Ovary (tissue), 9 donors: ENCODE measurements around the gene ATP9A. TPM values are rescaled to one million over a fixed set of nuclear protein-coding genes. Genes with fewer than 3 reads are reported as not detected.

Source experiments
- DNase-seq, 5 donors: peaks; one replicate each; pipeline ENCODE4 v3.0.0-alpha.2; 2019 to 2020
- H3K27ac ChIP-seq, 2 donors: fragments of 200-600 bp; one replicate each; pipeline versions ENCODE4 v1.5.1 to v1.8.0; 2019 to 2022
- H3K27me3 ChIP-seq: fragments of 200-600 bp; one replicate; pipeline ENCODE4 v1.8.0; 2022
- H3K36me3 ChIP-seq: fragments of 200-600 bp; sonication (generic); one replicate; pipeline ENCODE4 v1.5.1; 2019
- H3K4me1 ChIP-seq: one replicate; pipeline ENCODE4 v1.8.1; 2013; ENCODE audit warnings: mild to moderate bottlenecking, moderate library complexity; ENCODE audit not compliant: insufficient read depth
- H3K4me3 ChIP-seq: fragments of 200-600 bp; sonication (generic); one replicate; pipeline ENCODE4 v1.5.1; 2017
- H3K9me3 ChIP-seq, 2 donors: fragments of 200-600 bp in 1 of 2; sonication (generic) in 1 of 2; one replicate each; pipeline versions ENCODE4 v1.5.1 to v1.8.1; 2013 to 2019; ENCODE audit warnings: mild to moderate bottlenecking in 1 of 2, moderate library complexity in 1 of 2
- EP300 ChIP-seq: sonication (generic); formaldehyde crosslinking; IDR thresholded peaks from one replicate; pipeline ENCODE4 v1.6.1; 2017; ENCODE audit warnings: antibody characterized with exemption
- POLR2A ChIP-seq: fragments of 450-650 bp; IDR thresholded peaks from one replicate; pipeline ENCODE4 v1.6.1; 2017; ENCODE audit warnings: antibody characterized with exemption, mild to moderate bottlenecking, moderate library complexity
- WGBS, 3 donors: extraction: QIAGEN DNeasy Blood & Tissue Kit in 1 of 3; methylation state at CpG; one replicate each; pipeline versions ENCODE4 v1.1.5 to v1.1.7; 2013 to 2017; 5-methylcytosine and 5-hydroxymethylcytosine counted together
- intact Hi-C, 4 donors: fragments of 100-400 bp; cut with DNase I; formaldehyde crosslinking; loops; one replicate each; pipeline versions ENCODE4 v1.11.0 to v1.15.1; 2022 to 2023
- polyA plus RNA-seq, 2 donors: library from polyadenylated mRNA; stranded (reverse); fragments of 200-250 nt in 1 of 2; fragments of 350-450 nt in 1 of 2; fragmentation: Illumina TruSeq in 1 of 2; extraction: RNeasy Lipid Tissue Mini Kit (QIAGEN cat#74804) in 1 of 2; gene quantifications; one replicate each; pipeline ENCODE4 v1.2.3, GENCODE V29; 2013 to 2014
- total RNA-seq, 7 donors: library from RNA; depleted of rRNA in 2 of 7; stranded (reverse); fragments of >200 nt in 2 of 7; fragmentation: NEBNext Ultra II Directional in 3 of 7; extraction: Animal tissue kit (Norgen Biotek cat#: 25700) in 3 of 7; gene quantifications; one replicate each; pipeline versions ENCODE4 v1.1.0 to v1.2.4, GENCODE V29; 2016 to 2023
- TF ChIP-seq, protein P1 (sequence below), 3 donors: fragments of 450-650 bp in 2 of 3; fragments of 200-600 bp in 1 of 3; IDR thresholded peaks; one replicate each; pipeline versions ENCODE4 v1.5.1 to v1.8.0; 2016 to 2022; ENCODE audit warnings: antibody characterized with exemption in 3 of 3, mild to moderate bottlenecking in 1 of 3
- donor health status: DM: no; HTN: no; CAD: no; lungs with moderate emphysema.
- donor health status: DM: no; HTN: no; CAD: no.
- donor health status: Bipolar disorder and iron deficiency.
- donor health status: DM: yes; HTN: yes; CAD: no.
- donor health status: DM: no; HTN: no; CAD: no.
- donor health status: DM: yes; HTN: yes; CAD: no.

Gene ATP9A
- total and polyA plus RNA-seq, 9 donors: 12.9 to 44.6 (median 29.2) TPM

DNA sequence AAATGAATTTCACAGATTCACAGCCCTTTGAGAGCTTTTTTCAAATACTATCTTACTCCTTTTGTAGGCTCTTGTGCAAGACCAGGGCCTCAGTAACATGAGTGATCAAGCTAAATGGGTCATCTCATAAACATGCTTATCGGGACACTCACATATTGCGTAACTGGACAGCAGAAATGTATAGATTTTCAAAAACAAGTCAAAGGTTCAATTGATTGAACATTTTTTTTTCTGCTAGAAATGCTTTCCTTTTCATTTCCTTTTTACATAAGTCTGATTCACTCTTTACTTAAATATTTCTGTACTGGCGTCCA, 42.8 kb upstream of the ATP9A start:
- Histone ChIP-seq H3K4me1 (no peaks in the 10 kb centered on the region), H3K9me3 (no peaks in the 10 kb centered on the region), H3K4me3 (no peak overlapping the region), H3K27me3 (no peaks in the 10 kb centered on the region), H3K27ac (no peak overlapping the region), H3K36me3 (no peaks in the 10 kb centered on the region)
- TF ChIP-seq POLR2A (no peak), EP300 (no peak)
- TF ChIP-seq, protein P1, sequence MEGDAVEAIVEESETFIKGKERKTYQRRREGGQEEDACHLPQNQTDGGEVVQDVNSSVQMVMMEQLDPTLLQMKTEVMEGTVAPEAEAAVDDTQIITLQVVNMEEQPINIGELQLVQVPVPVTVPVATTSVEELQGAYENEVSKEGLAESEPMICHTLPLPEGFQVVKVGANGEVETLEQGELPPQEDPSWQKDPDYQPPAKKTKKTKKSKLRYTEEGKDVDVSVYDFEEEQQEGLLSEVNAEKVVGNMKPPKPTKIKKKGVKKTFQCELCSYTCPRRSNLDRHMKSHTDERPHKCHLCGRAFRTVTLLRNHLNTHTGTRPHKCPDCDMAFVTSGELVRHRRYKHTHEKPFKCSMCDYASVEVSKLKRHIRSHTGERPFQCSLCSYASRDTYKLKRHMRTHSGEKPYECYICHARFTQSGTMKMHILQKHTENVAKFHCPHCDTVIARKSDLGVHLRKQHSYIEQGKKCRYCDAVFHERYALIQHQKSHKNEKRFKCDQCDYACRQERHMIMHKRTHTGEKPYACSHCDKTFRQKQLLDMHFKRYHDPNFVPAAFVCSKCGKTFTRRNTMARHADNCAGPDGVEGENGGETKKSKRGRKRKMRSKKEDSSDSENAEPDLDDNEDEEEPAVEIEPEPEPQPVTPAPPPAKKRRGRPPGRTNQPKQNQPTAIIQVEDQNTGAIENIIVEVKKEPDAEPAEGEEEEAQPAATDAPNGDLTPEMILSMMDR (IDR thresholded peaks at IDR 0.05): no peak
- intact Hi-C loops: no loop called here
- 83 to 89% (median 84%) methylated on average over 3 of the region's 3 CpGs for WGBS, 3 donors
- no peak for DNase-seq

DNA sequence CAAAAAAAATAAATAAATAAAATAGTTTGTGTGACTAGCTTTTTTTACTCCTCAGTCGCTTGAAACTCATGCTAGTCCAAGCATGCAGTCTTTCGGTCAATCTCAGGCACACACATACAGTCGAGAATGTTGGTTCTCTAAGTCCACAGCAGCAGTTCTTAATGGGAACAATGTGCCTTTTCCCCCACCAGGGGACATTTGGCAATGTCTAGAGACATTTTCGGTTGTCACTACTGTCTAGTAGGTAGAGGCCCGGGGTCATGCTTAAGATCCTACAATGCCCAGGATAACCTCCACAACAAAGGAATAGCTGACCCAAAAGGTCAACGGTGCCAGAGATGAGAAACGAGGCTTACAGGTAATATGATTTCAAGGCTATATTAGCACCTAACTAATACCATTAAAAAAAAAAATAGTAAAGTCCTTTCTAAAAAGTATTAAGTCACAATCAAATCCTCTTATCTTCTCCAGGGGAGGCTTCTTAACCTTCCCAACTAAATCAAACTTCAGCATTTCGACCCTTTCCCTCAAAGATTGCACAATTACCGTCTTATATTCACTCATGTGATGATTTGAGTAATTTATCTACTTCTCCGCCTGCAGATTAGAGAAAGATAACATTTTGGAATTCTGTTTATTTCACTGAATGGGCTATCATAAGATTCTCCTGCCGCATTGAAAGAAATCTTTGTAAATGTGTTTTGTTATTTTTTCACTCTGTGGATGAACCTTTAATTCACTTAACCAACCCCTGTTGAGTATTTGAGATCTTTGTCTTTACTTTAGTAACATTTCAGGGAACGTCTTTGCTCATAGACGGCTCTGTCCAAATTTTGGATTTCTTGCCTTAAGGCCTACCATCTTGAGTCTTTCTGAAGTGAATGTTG, 42.2 kb upstream of the ATP9A start:
- Histone ChIP-seq H3K27me3 (no peaks in the 10 kb centered on the region), H3K36me3 (no peaks in the 10 kb centered on the region), H3K9me3 (no peaks in the 10 kb centered on the region), H3K4me3 (no peak overlapping the region), H3K27ac (no peak overlapping the region), H3K4me1 (no peaks in the 10 kb centered on the region)
- 91 to 93% (median 92%) methylated on average over 13 of the region's 13 CpGs for WGBS, 3 donors
- no peak for DNase-seq
- intact Hi-C loops: loop anchor here in 1 of 4 donors (1.0 kb wide), 1 partner anchor 27 kb away; no protein-coding TSS in a partner anchor
- no peak for TF ChIP-seq EP300
- TF ChIP-seq, protein P1 (IDR thresholded peaks at IDR 0.05): no peak
- TF ChIP-seq POLR2A: no peak

DNA sequence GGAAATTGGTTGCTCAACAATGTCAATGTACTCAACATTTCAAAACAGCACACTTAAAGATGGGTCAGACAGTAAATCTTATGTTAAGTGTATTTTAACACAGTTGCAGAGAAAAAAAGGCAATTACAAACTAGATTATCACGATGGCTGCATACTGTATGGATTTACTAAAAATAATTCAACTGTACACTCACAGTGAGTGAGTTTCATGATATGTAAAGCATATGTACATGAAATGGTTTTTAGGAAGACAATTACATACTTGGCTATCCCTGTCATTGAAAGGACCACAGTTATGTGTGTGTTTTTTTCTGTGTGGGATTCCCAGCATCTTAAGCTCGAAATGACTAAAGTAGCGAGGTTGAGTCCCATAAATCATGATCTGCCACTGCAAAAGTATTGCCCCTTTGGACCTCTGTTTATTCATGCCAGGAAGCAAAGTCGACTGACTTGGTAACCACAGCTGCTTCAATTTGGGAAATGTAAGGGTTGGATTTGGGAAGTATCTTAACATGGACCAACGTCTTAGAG, 39.6 kb upstream of the ATP9A start:
- H3K4me1 ChIP-seq: no peaks in the 10 kb centered on the region
- WGBS, 3 donors: 69 to 72% (median 69%) methylated on average over 5 of the region's 5 CpGs
- H3K4me3 ChIP-seq: no peak overlapping the region
- no peak for DNase-seq
- TF ChIP-seq EP300 (no peak), POLR2A (no peak)
- TF ChIP-seq, protein P1 (IDR thresholded peaks at IDR 0.05): no peak
- H3K9me3 ChIP-seq: no peaks in the 10 kb centered on the region
- no peak overlapping the region for H3K27ac ChIP-seq
- no peaks in the 10 kb centered on the region for H3K36me3 ChIP-seq
- H3K27me3 ChIP-seq: no peaks in the 10 kb centered on the region
- intact Hi-C loops: loop anchor here in 1 of 4 donors (10.0 kb wide), 1 partner anchor 277 kb away; no protein-coding TSS in a partner anchor

DNA sequence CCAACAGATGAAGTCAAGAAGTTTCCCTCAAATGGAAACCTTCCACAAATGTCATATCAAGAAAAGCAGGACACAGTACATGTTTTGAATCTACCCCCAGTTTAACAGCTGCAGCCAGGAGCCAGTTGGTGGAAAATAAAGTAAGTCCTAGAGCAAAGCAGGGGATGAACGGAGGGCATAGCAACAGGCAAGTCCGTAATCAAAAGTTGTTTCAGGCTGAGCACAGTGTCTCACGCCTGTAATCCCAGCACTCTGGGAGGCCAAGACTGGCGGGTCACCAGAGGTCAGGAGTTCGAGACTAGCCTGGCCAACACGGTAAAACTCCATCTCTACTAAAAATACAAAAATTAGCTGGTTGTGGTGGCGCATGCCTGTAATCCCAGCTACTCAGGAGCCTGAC, 36.6 kb upstream of the ATP9A start:
- Histone ChIP-seq H3K27me3 (no peaks in the 10 kb centered on the region), H3K27ac (no peak overlapping the region), H3K4me3 (no peak overlapping the region), H3K36me3 (no peaks in the 10 kb centered on the region), H3K4me1 (peaks cover 5% of the 10 kb centered on the region), H3K9me3 (no peaks in the 10 kb centered on the region)
- whole genome bisulfite sequencing, 3 donors: 70 to 73% (median 71%) methylated on average over 7 of the region's 7 CpGs
- intact Hi-C loops: loop anchor here in 1 of 4 donors (10.0 kb wide), 1 partner anchor 280 kb away; no protein-coding TSS in a partner anchor
- no peak for DNase-seq
- TF ChIP-seq EP300: no peak
- TF ChIP-seq, protein P1 (IDR thresholded peaks at IDR 0.05): no peak
- no peak for TF ChIP-seq POLR2A
